SK-N-SH treated with all-trans-retinoic acid at 6 μM for 48 hours (cell line): ENCODE measurements around the gene SLC38A3.

ENCODE experiments used
- ATAC-seq: fragments of 200-7000 bp; cut with Tn5 transposase; 3 replicates; pipeline ENCODE4 v1.9.1; 2020; ENCODE audit warnings: mild to moderate bottlenecking, moderate library complexity
- ARNTL ChIP-seq: fragments of 450-650 bp; formaldehyde crosslinking; IDR thresholded peaks from 2 replicates; pipeline ENCODE4 v1.5.0; 2020; ENCODE audit warnings: low read depth, mild to moderate bottlenecking, moderate library complexity, borderline replicate concordance
- BACH2 ChIP-seq: fragments of 250-450 bp; sonication (Bioruptor Pico); IDR thresholded peaks from 2 replicates; pipeline ENCODE4 v1.9.0; 2021; ENCODE audit warnings: mild to moderate bottlenecking, borderline replicate concordance
- CREB5 ChIP-seq: fragments of 250-450 bp; sonication (Bioruptor Pico); IDR thresholded peaks from 2 replicates; pipeline ENCODE4 v1.5.1; 2020; ENCODE audit warnings: low read depth, mild to moderate bottlenecking, moderate library complexity
- CSDC2 ChIP-seq: fragments of 250-450 bp; sonication (Bioruptor Pico); IDR thresholded peaks from 2 replicates; pipeline ENCODE4 v1.5.0; 2020; ENCODE audit warnings: mild to moderate bottlenecking, moderate library complexity
- ESRRG ChIP-seq: fragments of 250-450 bp; sonication (Bioruptor Pico); IDR thresholded peaks from 2 replicates; pipeline ENCODE4 v1.6.1; 2021; ENCODE audit warnings: mild to moderate bottlenecking
- ISL1 ChIP-seq: fragments of 250-450 bp; sonication (Bioruptor Pico); IDR thresholded peaks from 2 replicates; pipeline ENCODE4 v2.1.2; 2022; ENCODE audit warnings: mild to moderate bottlenecking, moderate library complexity
- OSR1 ChIP-seq: fragments of 250-450 bp; sonication (Bioruptor Pico); IDR thresholded peaks from 2 replicates; pipeline ENCODE4 v1.8.0; 2022; ENCODE audit warnings: moderate library complexity, mild to moderate bottlenecking, inconsistent platforms
- POU6F1 ChIP-seq: fragments of 250-450 bp; sonication (Bioruptor Pico); IDR thresholded peaks from 2 replicates; pipeline ENCODE4 v1.8.0; 2021; ENCODE audit warnings: low read depth, mild to moderate bottlenecking, moderate library complexity, borderline replicate concordance
- PPARA ChIP-seq: fragments of 250-450 bp; sonication (Bioruptor Pico); IDR thresholded peaks from 2 replicates; pipeline ENCODE4 v1.5.0; 2020; ENCODE audit warnings: mild to moderate bottlenecking, borderline replicate concordance
- RARB ChIP-seq: fragments of 250-450 bp; sonication (Bioruptor Pico); IDR thresholded peaks from 2 replicates; pipeline ENCODE4 v1.8.0; 2021; ENCODE audit warnings: mild to moderate bottlenecking, moderate library complexity
- SNAI2 ChIP-seq: fragments of 250-450 bp; sonication (Bioruptor Pico); IDR thresholded peaks from 2 replicates; pipeline ENCODE4 v1.5.0; 2020; ENCODE audit warnings: mild to moderate bottlenecking, moderate library complexity
- TCF4 ChIP-seq: fragments of 250-450 bp; sonication (Bioruptor Pico); IDR thresholded peaks from 2 replicates; pipeline ENCODE4 v1.8.0; 2021; ENCODE audit warnings: mild to moderate bottlenecking, moderate library complexity, borderline replicate concordance
- TOX ChIP-seq: fragments of 250-450 bp; sonication (Bioruptor Pico); IDR thresholded peaks from 2 replicates; pipeline ENCODE4 v1.8.0; 2021; ENCODE audit warnings: mild to moderate bottlenecking, moderate library complexity, borderline replicate concordance
- ZC3H10 ChIP-seq: fragments of 250-450 bp; sonication (Bioruptor Pico); IDR thresholded peaks from 2 replicates; pipeline ENCODE4 v1.5.1; 2021; ENCODE audit warnings: mild to moderate bottlenecking, moderate library complexity
- ZFP3 ChIP-seq: fragments of 250-450 bp; sonication (Bioruptor Pico); IDR thresholded peaks from 2 replicates; pipeline ENCODE4 v1.5.0; 2020; ENCODE audit warnings: mild to moderate bottlenecking, moderate library complexity
- ZFP30 ChIP-seq: fragments of 450-650 bp; formaldehyde crosslinking; IDR thresholded peaks from 2 replicates; pipeline ENCODE4 v1.5.0; 2022; ENCODE audit warnings: mild to moderate bottlenecking, moderate library complexity
- ZNF70 ChIP-seq: fragments of 450-650 bp; formaldehyde crosslinking; IDR thresholded peaks from 2 replicates; pipeline ENCODE4 v1.5.0; 2020; ENCODE audit warnings: mild to moderate bottlenecking, moderate library complexity
- ZNF8 ChIP-seq: fragments of 450-650 bp; formaldehyde crosslinking; IDR thresholded peaks from 2 replicates; pipeline ENCODE4 v1.5.0; 2020; ENCODE audit warnings: mild to moderate bottlenecking, moderate library complexity
- TF ChIP-seq, protein P1 (sequence below): fragments of 250-450 bp; sonication (Bioruptor Pico); IDR thresholded peaks from 2 replicates; pipeline ENCODE4 v1.5.1; 2021; ENCODE audit warnings: mild to moderate bottlenecking, moderate library complexity
- TF ChIP-seq, protein P2 (sequence below): fragments of 250-450 bp; sonication (Bioruptor Pico); IDR thresholded peaks from 2 replicates; pipeline ENCODE4 v1.5.0; 2020; ENCODE audit warnings: mild to moderate bottlenecking, moderate library complexity
- TF ChIP-seq, protein P3 (sequence below): fragments of 250-450 bp; sonication (Bioruptor Pico); IDR thresholded peaks from 2 replicates; pipeline ENCODE4 v1.8.0; 2020; ENCODE audit warnings: mild to moderate bottlenecking, moderate library complexity, borderline replicate concordance

Gene SLC38A3

GRCh38 chr3:50230794-50231125 lies 25.7 kb downstream of the SLC38A3 start:
- no peak for TF ChIP-seq CREB5 (CRISPR knock-in tag)
- TF ChIP-seq ISL1 (CRISPR knock-in tag), result no peak
- TF ChIP-seq RARB (CRISPR knock-in tag), result no peak
- TF ChIP-seq, protein P1, sequence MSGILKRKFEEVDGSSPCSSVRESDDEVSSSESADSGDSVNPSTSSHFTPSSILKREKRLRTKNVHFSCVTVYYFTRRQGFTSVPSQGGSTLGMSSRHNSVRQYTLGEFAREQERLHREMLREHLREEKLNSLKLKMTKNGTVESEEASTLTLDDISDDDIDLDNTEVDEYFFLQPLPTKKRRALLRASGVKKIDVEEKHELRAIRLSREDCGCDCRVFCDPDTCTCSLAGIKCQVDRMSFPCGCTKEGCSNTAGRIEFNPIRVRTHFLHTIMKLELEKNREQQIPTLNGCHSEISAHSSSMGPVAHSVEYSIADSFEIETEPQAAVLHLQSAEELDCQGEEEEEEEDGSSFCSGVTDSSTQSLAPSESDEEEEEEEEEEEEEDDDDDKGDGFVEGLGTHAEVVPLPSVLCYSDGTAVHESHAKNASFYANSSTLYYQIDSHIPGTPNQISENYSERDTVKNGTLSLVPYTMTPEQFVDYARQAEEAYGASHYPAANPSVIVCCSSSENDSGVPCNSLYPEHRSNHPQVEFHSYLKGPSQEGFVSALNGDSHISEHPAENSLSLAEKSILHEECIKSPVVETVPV (CRISPR knock-in tag), result no peak
- TF ChIP-seq CSDC2 (CRISPR knock-in tag), result no peak
- TF ChIP-seq ZNF70 (CRISPR knock-in tag), result no peak
- TF ChIP-seq ZC3H10 (CRISPR knock-in tag), result no peak
- no peak for TF ChIP-seq TCF4 (CRISPR knock-in tag)
- no peak for TF ChIP-seq SNAI2 (CRISPR knock-in tag)
- no peak for TF ChIP-seq PPARA (CRISPR knock-in tag)
- TF ChIP-seq, protein P2, sequence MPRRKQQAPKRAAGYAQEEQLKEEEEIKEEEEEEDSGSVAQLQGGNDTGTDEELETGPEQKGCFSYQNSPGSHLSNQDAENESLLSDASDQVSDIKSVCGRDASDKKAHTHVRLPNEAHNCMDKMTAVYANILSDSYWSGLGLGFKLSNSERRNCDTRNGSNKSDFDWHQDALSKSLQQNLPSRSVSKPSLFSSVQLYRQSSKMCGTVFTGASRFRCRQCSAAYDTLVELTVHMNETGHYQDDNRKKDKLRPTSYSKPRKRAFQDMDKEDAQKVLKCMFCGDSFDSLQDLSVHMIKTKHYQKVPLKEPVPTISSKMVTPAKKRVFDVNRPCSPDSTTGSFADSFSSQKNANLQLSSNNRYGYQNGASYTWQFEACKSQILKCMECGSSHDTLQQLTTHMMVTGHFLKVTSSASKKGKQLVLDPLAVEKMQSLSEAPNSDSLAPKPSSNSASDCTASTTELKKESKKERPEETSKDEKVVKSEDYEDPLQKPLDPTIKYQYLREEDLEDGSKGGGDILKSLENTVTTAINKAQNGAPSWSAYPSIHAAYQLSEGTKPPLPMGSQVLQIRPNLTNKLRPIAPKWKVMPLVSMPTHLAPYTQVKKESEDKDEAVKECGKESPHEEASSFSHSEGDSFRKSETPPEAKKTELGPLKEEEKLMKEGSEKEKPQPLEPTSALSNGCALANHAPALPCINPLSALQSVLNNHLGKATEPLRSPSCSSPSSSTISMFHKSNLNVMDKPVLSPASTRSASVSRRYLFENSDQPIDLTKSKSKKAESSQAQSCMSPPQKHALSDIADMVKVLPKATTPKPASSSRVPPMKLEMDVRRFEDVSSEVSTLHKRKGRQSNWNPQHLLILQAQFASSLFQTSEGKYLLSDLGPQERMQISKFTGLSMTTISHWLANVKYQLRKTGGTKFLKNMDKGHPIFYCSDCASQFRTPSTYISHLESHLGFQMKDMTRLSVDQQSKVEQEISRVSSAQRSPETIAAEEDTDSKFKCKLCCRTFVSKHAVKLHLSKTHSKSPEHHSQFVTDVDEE (CRISPR knock-in tag), result no peak
- no peak for TF ChIP-seq ARNTL
- no peak for TF ChIP-seq ESRRG (CRISPR knock-in tag)
- TF ChIP-seq, all 23 proteins: peak for 0
- no peak for ATAC-seq

- TF ChIP-seq TCF4 (CRISPR knock-in tag) (no peak), ARNTL (no peak), TOX (no peak)
These were observed 26.5 kb downstream of the SLC38A3 start for GRCh38 chr3:50231581-50231980.

DNA sequence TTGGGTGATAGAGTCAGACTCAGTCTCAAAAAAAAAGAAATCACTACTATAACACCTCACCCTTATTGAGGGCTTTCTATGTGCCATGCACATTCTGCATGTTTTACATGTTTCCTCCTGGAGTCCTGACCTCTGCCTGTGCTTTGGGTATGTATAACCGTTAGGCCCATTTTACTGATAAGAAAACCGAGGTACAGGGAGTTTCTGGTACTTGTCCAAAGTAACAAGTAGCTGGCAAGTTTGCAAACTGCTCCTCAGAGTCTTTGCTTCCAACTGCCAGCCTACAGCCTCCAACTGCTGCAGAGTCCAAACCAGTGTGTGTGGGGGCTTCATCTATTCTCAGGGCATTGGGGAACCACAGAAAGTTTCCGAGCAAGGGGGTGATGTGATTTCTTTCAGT lies 27.2 kb downstream of the SLC38A3 start:
- ATAC-seq, result no peak
- TF ChIP-seq POU6F1 (CRISPR knock-in tag) (no peak), ZC3H10 (CRISPR knock-in tag) (no peak)

More at GRCh38 chr3:50231581-50231980, 26.5 kb downstream of the SLC38A3 start:
- no peak for ATAC-seq

GRCh38 chr3:50233176-50233575 lies 28.1 kb downstream of the SLC38A3 start:
- no peak for ATAC-seq
- TF ChIP-seq, protein P3, sequence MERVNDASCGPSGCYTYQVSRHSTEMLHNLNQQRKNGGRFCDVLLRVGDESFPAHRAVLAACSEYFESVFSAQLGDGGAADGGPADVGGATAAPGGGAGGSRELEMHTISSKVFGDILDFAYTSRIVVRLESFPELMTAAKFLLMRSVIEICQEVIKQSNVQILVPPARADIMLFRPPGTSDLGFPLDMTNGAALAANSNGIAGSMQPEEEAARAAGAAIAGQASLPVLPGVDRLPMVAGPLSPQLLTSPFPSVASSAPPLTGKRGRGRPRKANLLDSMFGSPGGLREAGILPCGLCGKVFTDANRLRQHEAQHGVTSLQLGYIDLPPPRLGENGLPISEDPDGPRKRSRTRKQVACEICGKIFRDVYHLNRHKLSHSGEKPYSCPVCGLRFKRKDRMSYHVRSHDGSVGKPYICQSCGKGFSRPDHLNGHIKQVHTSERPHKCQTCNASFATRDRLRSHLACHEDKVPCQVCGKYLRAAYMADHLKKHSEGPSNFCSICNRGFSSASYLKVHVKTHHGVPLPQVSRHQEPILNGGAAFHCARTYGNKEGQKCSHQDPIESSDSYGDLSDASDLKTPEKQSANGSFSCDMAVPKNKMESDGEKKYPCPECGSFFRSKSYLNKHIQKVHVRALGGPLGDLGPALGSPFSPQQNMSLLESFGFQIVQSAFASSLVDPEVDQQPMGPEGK (CRISPR knock-in tag), result no peak
- TF ChIP-seq TOX, result no peak
- no peak for TF ChIP-seq PPARA (CRISPR knock-in tag)
- TF ChIP-seq CSDC2 (CRISPR knock-in tag), result no peak
- TF ChIP-seq, protein P1 (CRISPR knock-in tag), result no peak
- TF ChIP-seq OSR1 (CRISPR knock-in tag), result no peak
- no peak for TF ChIP-seq TCF4 (CRISPR knock-in tag)
- no peak for TF ChIP-seq RARB (CRISPR knock-in tag)
- no peak for TF ChIP-seq CREB5 (CRISPR knock-in tag)
- TF ChIP-seq SNAI2 (CRISPR knock-in tag), result no peak
- no peak for TF ChIP-seq ZFP30
- TF ChIP-seq, protein P2 (CRISPR knock-in tag), result no peak
- no peak for TF ChIP-seq ZFP3 (CRISPR knock-in tag)
- TF ChIP-seq ZNF70 (CRISPR knock-in tag), result no peak
- no peak for TF ChIP-seq BACH2 (CRISPR knock-in tag)
- no peak for TF ChIP-seq ZNF8 (CRISPR knock-in tag)
